GM21825 (cell line): Measurements from ENCODE around the gene FKBP8.
A peak's percentile ranks its signal among the peaks of the same experiment; 100 is the strongest.

Experiments
- ATAC-seq: cut with Tn5 transposase; IDR thresholded peaks from one replicate; pipeline ENCODE4 v1.9.1; 2021; ENCODE audit warnings: mild to moderate bottlenecking, moderate library complexity; ENCODE audit not compliant: unreplicated experiment

Gene FKBP8

GRCh38 chr19:18503337-18503970 is 39.9 kb downstream of the FKBP8 start:
- no peak for ATAC-seq

- no peak for ATAC-seq
Observed at GRCh38 chr19:18502638-18503294, 40.6 kb downstream of the FKBP8 start.

GRCh38 chr19:18502246-18502637 is 41.1 kb downstream of the FKBP8 start:
- ATAC-seq, result no peak

GRCh38 chr19:18501832-18502231 is 41.5 kb downstream of the FKBP8 start:
- no peak for ATAC-seq

DNA sequence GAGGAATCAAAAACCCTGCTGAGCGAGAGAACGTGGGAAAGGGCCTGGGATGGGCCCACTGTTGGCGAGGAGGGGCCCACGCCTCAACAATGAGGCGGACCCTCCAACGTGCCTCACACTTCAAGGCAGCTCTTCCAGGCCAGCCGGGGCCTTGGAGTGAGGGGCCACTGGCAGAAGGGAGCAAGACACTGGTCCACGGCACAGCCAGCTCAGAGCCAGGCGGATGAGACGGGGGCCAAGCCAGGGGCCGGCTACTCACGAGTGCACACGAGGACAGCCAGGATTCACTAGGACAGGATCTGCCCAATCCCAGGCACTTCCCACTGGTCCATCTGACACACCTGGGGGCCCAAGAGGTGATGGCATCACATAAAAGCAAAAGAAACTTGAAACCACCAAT is 42.0 kb downstream of the FKBP8 start:
- ATAC-seq, result no peak

GRCh38 chr19:18500799-18501198 is 42.6 kb downstream of the FKBP8 start:
- ATAC-seq, result no peak

GRCh38 chr19:18500376-18500775 is 43.0 kb downstream of the FKBP8 start:
- ATAC-seq, result no peak

DNA sequence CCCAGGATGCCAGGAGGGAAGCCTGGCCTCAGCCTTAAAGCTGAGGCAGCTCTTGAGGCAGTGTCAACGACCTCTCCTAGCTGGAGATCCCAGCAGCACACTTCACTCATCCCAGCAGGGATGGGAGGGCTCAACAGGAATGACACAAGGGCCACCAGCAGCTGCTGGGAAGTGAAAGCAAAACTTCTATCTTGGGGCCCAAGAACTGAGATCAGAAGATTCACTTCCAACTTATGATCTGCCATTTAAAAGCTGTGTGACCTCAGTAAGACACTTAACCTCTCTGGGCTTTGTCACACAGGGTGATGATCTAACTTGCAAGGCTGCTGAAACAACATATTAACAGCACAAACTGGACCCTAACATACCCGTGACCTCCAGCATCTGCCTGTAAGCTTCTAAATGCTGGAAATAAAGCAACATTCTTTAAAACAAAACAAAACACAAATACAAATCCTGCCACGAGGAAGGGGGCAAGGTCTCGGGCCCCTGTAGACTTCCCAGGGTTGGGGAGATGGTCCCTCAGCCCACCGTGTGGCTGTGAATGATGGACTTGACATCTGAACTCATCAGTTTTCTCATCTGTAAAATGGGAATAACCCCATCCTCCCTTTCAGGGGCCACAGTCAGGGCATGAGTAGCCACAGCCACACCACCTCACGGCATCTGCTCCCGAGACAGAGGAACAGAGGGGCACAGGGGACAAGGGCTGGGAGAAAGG is 44.2 kb downstream of the FKBP8 start:
- ATAC-seq, result no peak

GRCh38 chr19:18496980-18497256 is 46.5 kb downstream of the FKBP8 start:
- no peak for ATAC-seq

DNA sequence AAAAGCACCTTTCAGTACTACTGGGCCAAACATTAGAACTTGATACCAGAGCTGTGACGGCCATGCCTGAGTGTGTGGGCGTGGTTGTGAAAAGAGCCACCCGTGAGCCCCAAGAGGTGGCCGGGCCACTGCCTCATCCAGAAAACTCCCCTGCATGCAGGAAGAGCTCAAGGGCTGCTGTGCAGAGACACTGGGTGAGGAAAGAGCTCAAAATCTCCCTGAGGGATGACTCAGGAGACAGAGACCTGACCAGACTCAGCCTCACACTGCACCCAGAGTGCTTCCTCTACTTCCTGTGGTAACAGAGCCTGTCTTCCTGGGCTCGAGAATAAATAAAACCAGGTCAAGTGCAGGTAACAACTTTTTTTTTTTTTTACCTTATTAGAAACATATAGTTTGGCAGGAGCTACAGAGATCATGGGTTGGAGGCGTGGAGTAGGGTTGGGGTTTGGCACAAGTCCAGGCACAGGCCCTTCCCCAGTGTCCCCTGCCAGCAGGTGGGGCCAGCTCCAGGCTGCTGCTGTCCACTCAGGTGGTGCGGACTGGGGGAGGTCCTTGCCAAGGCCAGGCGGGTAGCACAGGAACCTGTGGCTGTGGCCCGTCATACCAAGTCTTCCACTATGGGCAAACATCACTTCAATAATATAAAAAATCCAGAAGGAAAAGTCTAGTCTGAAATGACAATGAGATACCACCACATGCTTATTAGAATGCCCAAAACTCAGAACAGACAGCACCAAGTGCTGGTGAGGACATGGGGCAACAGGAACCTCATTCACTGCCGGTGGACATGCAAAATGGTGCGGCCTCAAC is 47.0 kb downstream of the FKBP8 start:
- peak; percentile 57 for ATAC-seq

DNA sequence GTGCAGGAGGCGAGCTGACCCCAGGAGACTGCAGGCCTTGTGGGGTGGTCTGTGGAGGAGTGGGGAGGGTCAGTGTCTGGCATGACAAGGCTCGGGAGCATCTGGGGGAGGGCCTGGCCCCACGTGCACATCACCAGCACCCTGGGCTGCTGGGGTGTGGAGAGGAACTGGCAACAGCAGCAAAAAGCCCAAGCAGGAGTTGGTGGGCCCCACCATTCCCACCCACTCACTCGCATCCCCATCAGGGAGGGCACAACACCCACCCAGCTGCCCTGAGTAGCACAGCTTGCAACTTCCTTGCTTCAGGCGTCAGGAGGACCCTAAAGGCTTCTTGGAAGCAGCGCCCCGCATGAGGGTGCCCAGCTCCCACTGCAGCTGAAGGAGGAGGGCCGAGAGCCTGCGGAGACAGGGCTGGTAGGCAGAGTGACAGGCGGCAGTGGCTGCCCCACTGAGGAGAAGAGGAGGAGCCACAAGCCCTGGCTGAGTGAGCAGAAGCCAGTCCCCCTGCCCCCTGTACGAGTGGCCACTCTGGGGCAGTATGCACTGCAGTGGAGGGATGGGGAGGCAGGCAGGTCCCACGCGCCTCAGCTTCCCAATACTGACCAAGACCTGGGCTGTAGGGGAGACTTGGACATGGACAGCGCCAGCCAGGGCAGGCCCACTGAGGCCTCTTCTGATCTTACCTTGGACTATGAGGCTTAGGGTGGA is 48.0 kb downstream of the FKBP8 start:
- no peak for ATAC-seq

- no peak for ATAC-seq
Observed at GRCh38 chr19:18494267-18494607, 49.1 kb downstream of the FKBP8 start.

- ATAC-seq, result no peak
Observed at GRCh38 chr19:18493440-18494266, 49.7 kb downstream of the FKBP8 start.

DNA sequence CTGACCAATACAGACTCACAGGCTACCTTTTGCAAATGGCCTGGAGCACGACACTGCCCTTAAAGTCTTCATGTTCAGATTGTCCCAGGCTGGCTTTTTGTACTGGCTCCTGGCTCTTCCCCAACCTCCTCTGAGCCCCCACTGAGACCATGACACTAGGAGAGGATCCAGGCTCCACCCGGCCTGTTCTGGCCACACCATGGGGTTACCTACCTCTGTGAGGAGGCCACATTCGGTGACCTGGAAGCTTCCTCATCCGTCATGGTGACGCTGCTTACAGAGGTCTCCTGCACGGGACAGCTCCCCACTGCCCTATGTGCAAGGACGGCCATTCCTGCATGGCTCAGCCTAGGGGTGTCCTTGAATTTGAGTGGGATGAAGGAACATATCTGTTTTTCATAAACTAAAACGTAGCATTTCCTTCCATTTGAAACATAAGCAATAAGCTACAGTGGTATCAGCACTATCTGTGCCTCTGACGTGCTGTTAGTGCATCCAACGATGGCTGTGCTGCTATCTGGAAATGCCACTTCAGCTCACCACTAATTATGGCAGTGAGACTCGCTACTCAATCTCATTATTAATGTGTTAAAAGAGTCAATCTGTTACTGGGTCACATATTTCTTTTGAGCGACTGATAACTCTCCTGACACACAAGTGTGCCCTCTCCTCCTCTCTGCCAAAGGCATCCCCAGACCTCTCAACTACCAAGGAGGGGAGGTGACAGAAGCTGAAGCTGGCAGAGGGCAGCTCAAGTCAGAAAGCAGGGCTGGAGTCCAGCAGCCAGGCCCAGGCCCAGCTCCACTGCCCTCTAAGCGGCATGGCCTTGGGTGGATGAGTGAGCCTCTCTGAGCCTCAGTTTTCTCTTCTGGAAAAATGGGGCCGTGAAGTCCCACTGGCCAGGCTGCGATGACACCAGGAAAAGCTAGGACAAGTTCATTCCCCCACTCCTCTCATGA is 51.1 kb downstream of the FKBP8 start:
- ATAC-seq, result no peak

- no peak for ATAC-seq
Observed at GRCh38 chr19:18490728-18491127, 52.6 kb downstream of the FKBP8 start.

DNA sequence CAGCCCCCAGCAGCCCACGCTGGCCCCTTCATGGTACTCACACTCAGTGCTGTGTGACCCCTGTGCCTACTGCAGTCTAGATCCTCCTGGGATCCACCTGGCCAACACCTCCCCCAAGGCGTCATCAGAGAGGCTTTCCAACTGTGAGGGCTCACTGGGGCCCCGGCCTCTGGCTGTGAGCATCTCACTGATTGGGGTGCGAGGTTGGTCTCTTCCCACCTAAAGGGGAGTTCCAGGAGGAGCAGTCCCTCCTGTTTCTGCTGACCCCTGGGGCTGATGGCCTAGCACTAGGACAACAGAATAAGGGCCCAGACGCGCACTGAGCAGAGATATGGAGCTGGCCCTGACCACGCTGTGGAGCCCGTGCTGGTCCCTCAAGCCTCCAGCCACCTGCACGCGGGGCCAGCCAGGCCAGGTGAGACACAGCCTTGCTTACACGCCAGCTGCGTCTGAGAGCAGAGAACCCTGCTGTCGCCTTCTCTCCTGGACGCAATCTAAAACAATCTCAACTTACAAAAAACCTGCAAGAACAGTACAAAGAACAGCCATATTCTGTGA is 53.7 kb downstream of the FKBP8 start:
- ATAC-seq, result no peak

DNA sequence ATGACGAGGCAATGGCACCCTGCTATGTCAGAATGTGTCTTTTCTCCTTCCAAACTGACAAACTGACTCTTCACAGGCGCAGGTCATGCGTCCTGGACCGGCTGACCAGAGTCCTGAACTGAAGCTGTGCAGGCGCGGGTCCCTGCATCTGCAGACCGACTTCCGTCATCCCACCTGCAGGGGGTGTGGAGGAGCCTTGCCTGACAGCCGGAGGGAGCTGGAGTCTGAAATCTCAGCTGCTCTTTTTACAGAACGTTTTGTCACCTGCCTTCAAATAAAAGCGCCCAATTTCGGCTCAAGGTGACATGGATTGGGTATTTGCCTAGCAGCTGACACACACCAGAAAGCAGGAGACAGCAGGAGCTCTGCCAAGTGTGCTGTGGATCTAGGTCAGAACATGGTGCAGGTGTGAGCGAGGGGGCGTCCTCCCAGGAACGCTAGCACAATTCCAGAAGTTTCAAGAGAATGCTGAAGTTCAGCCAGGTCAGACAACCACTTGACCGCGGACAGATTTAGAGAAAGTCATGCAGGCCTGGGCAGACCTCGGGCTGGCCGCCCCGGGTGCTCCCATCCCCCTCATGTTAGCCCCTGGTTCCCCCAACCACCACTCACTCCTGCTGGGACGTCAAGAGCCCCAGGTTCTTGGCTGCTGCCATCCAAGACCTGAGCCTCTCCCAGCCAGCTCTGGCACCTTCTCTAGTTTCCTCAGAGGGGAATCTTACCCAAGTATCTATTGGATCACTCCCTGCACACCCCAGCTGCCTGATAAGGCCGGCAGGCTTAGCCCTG is 54.3 kb downstream of the FKBP8 start:
- ATAC-seq, result no peak

GRCh38 chr19:18488403-18488723 is 55.0 kb downstream of the FKBP8 start:
- ATAC-seq, result no peak
